CD4-positive, alpha-beta T cell treated with Interleukin-10 for 1 hour (primary cell): ENCODE data around the gene AFF4.
A peak's percentile ranks its signal among the peaks of the same experiment; 100 is the strongest.
"Not testable (repeated sequence)": the region's sequence is repeated elsewhere in the genome, so short reads cannot be mapped to it uniquely, and the experiment has no call there.

Source experiments
- DNase-seq: peaks from one replicate; pipeline ENCODE4 v3.0.0-alpha.2; 2020

AFF4 gene

GRCh38 chr5:132887283-132887682 lies 76.2 kb downstream of the AFF4 start:
- DNase-seq = no peak

GRCh38 chr5:132886064-132886823 lies 77.2 kb downstream of the AFF4 start:
- DNase-seq = no peak

- no peak for DNase-seq
These were observed 78.9 kb downstream of the AFF4 start for GRCh38 chr5:132884548-132884947.

- DNase-seq = peak; percentile 52
These were observed 80.1 kb downstream of the AFF4 start for GRCh38 chr5:132883261-132883834.

GRCh38 chr5:132877938-132878337 lies 85.5 kb downstream of the AFF4 start:
- no peak for DNase-seq

GRCh38 chr5:132877466-132877865 lies 86.0 kb downstream of the AFF4 start:
- DNase-seq = no peak

GRCh38 chr5:132876020-132876759 lies 87.2 kb downstream of the AFF4 start:
- DNase-seq = no peak

GRCh38 chr5:132873930-132874271 lies 89.5 kb downstream of the AFF4 start:
- no peak for DNase-seq

- no peak for DNase-seq
These were observed 90.1 kb downstream of the AFF4 start, which contains the start of gene LEAP2 for GRCh38 chr5:132873119-132873929. LEAP2 (plus strand) TSS chr5:132873668; CDS start chr5:132873695, 27 bp downstream.

GRCh38 chr5:132872788-132873118 lies 90.7 kb downstream of the AFF4 start:
- DNase-seq = no peak

- DNase-seq = no peak
These were observed 91.8 kb downstream of the AFF4 start for GRCh38 chr5:132871459-132872284.

GRCh38 chr5:132870801-132871200 lies 92.6 kb downstream of the AFF4 start:
- DNase-seq = no peak

- no peak for DNase-seq
These were observed 94.7 kb downstream of the AFF4 start for GRCh38 chr5:132868754-132869153.

- DNase-seq = no peak
These were observed 96.4 kb downstream of the AFF4 start for GRCh38 chr5:132867046-132867451.

GRCh38 chr5:132866342-132867045 lies 96.9 kb downstream of the AFF4 start, which contains the start of the genes GDF9 and UQCRQ:
GDF9 (minus strand) TSS chr5:132866469; CDS start chr5:132864533, 1,936 bp downstream.
UQCRQ (plus strand) TSS chr5:132866642; CDS start chr5:132866882, 240 bp downstream.
- peak; percentile 98 for DNase-seq

GRCh38 chr5:132865668-132866341 lies 97.6 kb downstream of the AFF4 start:
- no peak for DNase-seq

GRCh38 chr5:132860742-132861141 lies 102.7 kb downstream of the AFF4 start:
- no peak for DNase-seq

- DNase-seq = no peak
These were observed 103.5 kb downstream of the AFF4 start for GRCh38 chr5:132859889-132860437.

- DNase-seq = no peak
These were observed 107.4 kb downstream of the AFF4 start for GRCh38 chr5:132856011-132856410.

- not testable (repeated sequence) for DNase-seq
These were observed 108.4 kb downstream of the AFF4 start for GRCh38 chr5:132854992-132855391.
